GM21576 (cell line): ENCODE data around the gene RGSL1.

Source experiments
- ATAC-seq: cut with Tn5 transposase; IDR thresholded peaks from one replicate; pipeline ENCODE4 v1.9.1; 2021; ENCODE audit warnings: mild to moderate bottlenecking, moderate library complexity; ENCODE audit not compliant: unreplicated experiment

RGSL1 gene

GRCh38 chr1:182450087-182450486, at the start of gene RGSL1:
TSS of gene RGSL1 (plus strand) at chr1:182450146. CDS start at chr1:182450166, 20 bp downstream.
- no peak for ATAC-seq

- no peak for ATAC-seq
Observed at GRCh38 chr1:182400567-182400966, 49.4 kb upstream of the RGSL1 start, which contains the start of gene TEDDM1. TSS of gene TEDDM1 (minus strand) at chr1:182400667. CDS start at chr1:182400485, 182 bp downstream.

DNA sequence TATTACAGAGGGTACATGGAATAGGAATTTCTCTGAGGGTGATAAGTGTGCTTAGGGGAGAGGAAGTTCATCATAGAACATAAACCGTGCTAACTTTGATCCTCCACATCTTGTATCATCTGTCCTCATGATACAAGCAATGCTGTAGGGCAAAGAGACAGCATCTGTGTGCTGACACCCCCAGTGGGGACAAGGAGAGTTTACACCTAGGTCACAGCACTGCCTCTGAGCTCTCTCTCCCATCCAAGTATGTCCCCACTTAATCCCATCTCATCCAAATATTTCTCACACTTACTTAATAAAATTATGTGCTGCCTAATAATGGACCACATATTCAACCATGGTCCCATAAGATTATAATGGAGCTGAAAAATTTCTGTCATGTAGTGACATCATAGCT, 45.2 kb upstream of the RGSL1 start:
- ATAC-seq = no peak

- ATAC-seq = no peak
Observed at GRCh38 chr1:182405578-182405977, 44.4 kb upstream of the RGSL1 start.

- no peak for ATAC-seq
Observed at GRCh38 chr1:182406012-182406411, 43.9 kb upstream of the RGSL1 start.

DNA sequence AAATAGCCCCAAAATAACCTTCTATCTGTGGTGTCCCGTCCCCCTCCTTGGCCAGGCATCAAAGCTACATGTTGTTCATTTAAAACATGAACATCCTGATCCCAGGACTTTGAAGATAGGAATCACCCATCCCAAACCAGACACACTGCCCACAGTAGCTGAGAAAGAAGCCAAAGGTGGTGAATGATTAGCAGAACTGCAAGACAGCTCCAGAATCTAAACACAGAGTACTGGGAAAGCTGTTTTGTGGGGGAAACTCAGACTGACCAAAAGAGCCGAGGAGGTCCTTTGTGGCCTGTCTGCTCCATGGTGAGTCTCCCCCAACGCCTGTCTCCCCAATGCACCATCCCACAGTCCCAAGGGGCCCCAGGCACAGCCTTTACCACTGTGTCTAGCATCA, 42.2 kb upstream of the RGSL1 start:
- no peak for ATAC-seq

GRCh38 chr1:182408435-182409075, 41.4 kb upstream of the RGSL1 start:
- no peak for ATAC-seq

GRCh38 chr1:182410138-182410537, 39.8 kb upstream of the RGSL1 start:
- ATAC-seq = no peak

DNA sequence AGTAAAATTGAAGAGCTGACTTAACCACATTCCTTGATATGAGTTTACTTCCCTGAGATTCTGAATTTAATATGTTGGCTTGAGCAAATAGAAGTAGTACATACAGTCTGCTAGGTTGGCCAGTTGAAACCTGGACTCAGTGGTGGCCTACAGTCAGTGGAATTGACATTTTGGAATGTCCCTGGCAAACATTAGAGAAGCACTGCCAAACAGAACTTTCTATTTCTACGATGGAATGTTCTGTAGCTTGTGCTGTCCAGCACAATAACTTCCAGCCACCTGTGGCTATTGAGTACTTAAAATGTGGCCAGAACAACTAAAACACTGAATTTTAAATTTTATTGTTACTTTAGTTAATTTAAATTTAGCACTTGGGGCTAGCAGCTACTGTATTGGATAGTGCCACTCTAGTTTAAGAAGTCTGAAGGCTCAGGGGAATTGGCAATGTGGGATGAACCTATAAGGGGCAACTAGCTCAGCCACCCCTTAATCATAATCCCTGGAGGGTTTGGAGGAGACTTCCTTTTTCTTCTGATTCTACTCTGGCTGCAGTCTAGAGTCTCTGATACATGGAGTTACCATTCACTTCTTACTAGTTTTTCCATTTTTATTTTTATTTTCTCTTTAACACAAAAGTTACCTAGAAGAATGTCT, 39.2 kb upstream of the RGSL1 start:
- ATAC-seq = no peak

DNA sequence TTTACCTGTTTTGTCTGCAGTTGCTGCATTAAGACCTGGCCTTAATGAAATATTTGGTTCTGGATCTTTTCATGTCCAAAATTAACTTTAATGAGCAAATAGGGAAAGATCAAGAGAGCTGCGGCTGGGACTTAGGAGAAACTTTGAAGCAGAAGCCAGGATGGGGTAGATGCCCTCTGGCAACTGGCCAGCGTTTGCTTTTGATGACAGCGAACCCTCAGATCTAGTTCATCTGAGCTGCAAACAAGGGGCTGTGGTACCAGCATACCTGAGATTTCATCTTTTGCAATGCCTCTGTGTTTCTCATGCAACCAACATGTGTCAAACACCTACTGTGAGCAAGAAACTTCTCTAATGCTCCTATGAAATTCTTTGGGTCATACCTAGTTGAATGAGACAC, 36.5 kb upstream of the RGSL1 start:
- ATAC-seq = no peak

GRCh38 chr1:182413969-182414368, 36.0 kb upstream of the RGSL1 start:
- no peak for ATAC-seq

DNA sequence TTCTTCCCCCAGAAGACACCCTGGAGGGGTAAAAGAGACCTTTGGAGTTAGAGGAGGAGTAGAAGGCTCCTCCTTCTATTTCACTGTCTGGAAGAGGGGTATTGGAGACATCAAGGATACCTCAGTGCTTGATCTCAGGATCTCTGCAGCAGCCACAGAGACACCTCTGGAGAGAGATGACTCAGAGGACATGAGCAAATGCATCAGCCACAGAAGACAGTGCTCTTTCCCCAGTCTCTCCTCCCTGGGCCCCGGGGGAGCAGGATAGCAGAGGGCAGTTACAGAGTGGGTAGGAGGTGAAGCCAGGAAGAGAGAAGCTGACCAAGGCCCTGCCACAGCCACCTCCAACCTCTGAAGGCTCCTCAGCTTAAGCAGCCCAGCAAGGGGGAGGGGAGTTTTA, 34.2 kb upstream of the RGSL1 start:
- no peak for ATAC-seq

DNA sequence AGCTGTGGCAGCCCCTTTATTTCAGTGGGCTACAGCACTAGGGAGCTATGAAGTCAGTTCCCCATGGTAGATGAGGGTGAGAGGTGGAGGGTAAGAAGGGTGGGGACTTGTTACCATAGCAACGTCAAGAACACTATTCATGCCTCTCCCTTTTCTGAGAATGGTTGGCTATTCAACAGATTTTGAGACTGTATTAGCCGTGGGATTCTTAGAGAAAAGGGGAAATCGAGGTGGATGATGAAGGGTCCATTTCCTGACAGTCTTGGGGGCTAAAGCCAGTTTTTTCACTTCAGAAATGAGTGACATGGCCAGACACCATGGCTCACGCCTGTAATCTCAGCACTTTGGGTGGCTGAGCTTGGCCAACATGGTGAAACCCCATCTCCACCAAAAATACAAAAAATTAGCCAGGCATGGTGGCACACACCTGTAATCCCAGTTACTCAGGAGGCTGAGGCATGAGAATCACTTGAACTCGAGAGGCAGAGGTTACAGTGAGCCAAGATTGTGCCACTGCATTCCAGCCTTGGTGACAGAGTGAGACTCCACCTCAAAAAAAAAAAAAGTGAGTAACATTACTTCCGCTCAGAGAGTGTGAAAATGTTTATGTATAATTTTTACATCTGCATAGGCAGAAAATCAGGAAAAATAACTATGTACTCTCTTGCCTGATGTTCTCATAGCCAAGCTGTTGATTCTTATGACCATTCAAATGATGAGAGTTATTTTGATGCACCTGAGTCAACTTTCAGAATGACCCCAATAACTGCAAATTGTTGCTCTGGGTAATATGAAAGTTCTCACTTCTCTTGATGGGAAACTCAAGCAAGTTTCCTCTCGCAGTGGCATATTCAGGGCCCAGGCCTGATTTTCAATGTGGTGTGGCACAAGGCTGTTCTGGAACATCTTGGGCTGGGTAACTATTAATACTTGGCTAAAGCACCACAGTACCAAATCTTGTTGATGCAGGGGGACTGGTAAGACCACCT, 23.2 kb upstream of the RGSL1 start:
- ATAC-seq = peak; percentile 73

DNA sequence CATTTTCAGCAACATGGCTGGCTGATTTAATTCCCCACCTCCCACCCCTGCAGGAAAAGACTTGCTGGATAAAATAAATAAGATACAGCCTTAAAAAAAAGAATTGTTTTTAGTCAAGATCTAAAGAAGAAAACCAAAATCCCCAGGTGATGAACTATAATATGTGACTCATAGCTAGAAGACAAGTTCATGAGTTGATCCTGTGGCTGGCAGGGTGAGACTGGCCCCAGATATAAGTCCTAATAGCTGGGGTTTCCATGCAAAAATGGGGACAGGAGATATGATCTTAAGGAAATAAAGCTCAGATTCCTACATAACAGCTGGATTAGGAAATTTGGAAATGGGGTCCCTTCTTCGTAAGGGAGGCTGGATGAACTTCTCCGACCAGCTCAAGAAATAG, 21.9 kb upstream of the RGSL1 start:
- no peak for ATAC-seq

DNA sequence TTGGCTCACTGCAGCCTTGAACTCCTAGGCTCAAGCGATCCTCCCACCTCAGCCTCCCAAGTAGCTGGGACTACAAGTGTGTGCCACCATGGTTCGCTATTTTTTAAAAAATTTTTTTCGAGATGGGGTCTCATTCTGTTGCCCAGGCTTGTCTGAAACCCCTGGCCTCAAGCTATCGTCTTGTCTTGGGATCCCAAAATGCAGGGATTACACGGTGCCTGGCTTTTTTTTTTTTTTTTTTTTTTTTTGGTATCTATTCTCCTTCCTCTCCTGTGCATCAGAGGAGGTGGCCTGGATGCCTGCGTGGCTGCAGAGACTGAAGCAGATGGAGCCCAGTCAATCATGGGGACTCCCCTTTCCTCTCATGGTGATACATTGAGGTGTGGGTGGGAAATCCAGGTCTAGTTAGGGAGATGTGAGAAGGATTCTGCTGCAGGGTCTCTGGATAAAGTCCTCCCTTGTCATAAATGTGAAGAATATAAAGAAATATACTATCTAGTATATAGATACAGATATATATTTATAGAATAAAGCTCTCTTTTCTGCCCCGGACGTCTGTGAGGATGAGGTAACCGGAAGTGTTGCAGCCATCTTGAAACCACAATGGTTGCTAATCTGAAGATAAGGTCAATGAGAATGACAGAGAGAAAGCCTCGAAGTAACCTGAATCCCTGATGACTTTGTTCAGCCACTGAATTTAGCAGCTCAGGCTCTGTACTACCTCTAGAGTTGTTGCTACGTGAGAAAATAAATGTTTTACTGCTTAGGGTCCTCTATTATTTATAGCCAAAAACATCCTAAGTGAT, 19.5 kb upstream of the RGSL1 start:
- ATAC-seq = peak; percentile 35

DNA sequence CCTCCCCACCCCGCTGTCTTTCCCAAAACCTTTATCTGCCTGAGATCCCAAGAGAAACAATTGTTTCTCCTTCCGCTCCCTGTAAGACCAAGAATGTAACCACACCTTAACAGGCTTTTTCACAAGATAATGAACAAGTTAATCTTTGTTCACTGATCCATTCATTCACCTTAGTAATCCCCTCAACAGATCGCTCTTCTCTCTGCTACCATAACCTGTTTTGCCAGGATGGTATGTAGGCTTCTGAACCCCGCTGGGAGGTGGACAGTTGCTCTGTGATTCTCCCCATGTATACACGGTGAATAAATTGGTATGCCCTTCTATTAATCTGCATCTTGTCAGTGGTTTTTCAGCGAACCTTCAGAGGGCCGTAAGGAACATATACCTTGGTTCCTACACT, 18.7 kb upstream of the RGSL1 start:
- no peak for ATAC-seq

GRCh38 chr1:182433580-182433979, 16.4 kb upstream of the RGSL1 start:
- no peak for ATAC-seq

DNA sequence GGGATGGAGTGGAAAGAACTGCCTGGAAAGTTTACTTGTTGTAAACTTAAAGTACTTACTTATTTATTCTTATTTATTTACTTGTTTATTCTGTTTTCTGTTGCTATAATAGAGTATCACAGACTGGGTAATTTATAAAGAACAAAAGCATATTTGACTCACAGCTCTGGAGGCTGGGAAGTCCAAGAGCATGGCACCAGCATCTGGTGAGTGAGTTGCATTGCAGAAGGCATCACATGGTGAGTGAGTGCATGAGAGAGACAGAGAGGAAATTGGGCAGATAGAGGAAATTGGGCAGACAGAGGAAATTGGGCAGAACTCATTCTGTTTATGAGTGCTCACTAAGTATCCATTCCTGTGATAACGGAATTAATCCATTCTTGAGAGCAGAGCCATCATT, 11.6 kb upstream of the RGSL1 start:
- no peak for ATAC-seq

DNA sequence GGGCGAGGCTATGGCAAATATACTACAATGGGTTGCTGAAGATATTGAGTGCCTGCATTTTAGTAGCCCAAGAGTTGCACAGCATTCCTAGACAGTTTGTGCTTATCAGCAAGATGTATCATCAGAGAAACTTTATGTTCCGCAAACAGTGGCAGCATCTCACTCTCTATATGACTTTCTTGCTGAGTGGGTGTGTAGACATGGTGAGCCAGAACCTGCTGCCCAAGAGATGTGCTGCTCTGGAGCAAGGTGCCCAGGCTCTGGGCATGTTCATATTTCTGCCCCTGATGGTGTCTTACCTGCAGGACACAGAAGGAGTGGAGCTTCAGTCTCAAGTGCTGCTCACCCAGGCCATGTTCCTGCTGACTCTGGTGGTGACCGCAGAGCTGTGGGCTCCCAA, 8.2 kb upstream of the RGSL1 start:
- ATAC-seq = no peak

DNA sequence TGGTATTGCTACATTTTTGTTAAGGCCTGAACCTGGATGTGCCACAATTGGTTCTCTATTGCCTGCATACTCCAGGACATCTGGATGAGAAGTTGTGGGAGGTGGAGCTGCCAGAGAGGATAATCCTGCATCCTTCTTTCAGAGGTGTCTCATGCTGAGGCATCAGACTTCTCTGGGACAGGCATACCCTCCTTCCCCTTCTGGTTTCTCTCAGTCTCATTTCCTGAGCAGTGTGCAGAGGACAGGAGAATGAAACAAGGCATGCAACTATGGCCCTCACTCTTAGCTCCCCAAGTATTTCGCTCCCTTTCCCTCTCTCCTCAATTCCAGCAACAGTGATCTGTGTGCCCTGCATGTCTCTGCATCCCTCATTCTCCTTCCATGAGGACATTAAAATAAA, 7.6 kb upstream of the RGSL1 start:
- no peak for ATAC-seq

- ATAC-seq = no peak
Observed at GRCh38 chr1:182444497-182444896, 5.4 kb upstream of the RGSL1 start.
